CD4-positive, alpha-beta T cell treated with Interleukin-10 for 1 hour (primary cell): Measurements from ENCODE around the gene RNMT.
"Not testable (repeated sequence)": the region's sequence is repeated elsewhere in the genome, so short reads cannot be mapped to it uniquely, and the experiment has no call there.

ENCODE experiments used
- DNase-seq: peaks from one replicate; pipeline ENCODE4 v3.0.0-alpha.2; 2020

Gene RNMT

DNA sequence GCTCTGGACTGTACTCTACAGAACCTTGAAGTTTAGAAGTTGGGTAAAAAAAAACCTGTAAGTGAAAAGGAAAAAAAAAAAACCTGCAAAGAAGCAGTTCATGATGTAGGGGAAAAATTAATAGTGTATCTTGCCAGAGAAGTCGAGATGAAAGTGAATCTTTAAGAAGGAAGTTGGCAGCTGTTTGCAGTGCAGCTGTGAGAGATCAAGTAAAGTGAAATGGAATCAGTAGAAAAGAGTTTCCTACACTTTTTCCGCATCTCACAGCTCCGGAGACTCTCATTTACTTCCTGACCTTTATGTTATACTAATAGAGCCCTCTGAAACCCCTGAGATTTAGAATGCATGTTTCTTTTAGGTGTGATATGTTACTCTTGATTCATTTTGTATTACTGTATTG lies 19.2 kb downstream of the RNMT start:
- no peak for DNase-seq

DNA sequence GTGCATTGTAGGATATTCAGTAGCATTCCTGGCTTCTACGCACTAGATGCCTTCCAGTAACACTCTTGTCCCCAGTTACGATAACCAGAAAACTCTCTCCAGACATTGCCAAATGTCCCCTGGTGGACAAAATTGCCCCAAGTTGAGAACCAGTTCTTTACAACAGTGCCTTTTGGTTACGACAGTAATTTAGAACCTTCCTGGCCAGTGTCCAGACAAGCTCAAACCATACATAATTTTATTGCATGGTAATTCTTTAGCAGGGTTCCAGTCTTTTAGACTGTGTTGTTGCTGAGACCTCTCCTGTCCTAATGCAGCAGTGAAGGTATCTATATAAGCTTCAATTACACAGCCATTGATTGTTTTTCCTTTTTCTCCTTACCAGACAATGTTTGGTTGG lies 20.2 kb downstream of the RNMT start:
- no peak for DNase-seq

DNA sequence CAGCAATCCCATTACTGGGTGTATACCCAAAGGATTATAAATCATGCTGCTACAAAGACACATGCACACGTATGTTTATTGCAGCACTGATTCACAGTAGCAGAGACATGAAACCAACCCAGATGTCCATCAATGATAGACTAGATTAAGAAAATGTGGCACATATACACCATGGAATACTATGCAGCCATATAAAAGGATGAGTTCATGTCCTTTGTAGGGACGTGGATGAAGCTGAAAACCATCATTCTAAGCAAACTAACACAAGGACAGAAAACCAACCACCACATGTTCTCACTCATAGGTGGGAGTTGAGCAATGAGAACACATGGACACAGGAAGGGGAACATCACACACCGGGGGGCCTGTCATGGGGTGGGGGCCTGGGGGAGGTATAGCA lies 25.1 kb downstream of the RNMT start:
- DNase-seq, result not testable (repeated sequence)

- DNase-seq, result no peak
These were observed 29.8 kb downstream of the RNMT start for GRCh38 chr18:13756261-13756660.

DNA sequence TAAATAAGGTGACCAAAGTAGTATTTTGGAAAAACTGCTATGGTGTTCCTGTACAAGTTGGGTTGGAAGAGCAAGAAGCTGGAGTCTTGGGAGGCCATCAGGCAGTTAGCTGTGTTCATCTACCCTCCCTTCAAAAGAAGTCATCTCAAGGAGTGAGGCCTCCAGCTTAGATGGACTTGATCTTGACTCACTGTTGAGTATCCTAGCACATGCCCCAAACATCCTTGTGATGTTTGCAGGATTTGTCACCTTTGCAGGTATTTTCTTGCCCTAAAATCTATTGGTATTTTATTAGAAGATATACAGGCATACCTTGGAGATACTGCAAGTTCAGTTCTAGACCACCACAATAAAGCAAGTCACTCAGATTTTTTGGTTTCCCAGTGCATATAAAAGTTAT lies 30.2 kb downstream of the RNMT start:
- DNase-seq, result no peak

- DNase-seq, result no peak
These were observed 32.1 kb downstream of the RNMT start for GRCh38 chr18:13758622-13759021.

DNA sequence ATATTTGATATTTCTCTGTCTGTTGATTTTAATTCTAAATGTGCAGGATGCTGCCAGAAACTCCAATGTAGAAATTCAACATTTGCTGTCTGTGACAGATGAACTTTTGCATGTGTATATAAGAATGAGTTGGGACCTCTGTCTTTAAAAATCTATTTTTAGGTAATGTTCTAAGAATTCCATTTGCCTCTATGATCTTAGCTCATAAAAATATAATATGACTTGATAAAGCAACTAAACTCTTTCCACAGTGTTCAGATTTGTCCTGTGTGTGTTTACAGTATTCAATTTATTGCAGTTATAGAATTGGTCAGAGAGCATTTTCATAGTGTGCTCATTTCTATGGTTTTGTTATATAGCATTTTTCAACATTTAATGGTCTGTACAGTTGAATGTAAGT lies 33.6 kb downstream of the RNMT start:
- DNase-seq, result no peak

- DNase-seq, result no peak
These were observed 36.4 kb downstream of the RNMT start for GRCh38 chr18:13762690-13763439.

DNA sequence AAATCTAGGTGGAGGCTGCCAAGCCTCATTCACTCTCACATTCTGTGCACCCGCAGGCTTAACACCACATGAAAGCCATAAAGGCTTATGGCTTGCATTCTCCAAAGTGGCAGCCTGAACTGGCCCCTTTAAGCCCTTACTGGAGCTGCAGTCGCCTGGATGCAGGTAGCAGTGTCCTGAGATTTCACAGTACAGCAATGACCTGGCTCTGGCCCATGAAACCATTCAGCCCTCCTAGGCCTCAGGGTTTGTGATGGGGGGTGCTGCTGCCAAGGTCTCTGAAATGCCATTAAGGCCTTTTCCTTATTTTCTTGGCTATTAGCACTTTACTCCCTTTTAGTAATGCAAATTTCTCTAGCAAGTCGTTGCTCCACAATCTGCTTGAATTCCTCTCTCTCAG lies 48.6 kb downstream of the RNMT start:
- DNase-seq, result no peak

- DNase-seq, result no peak
These were observed 64.7 kb downstream of the RNMT start for GRCh38 chr18:13791181-13791580.

GRCh38 chr18:13793819-13794218 lies 67.3 kb downstream of the RNMT start:
- DNase-seq, result no peak

DNA sequence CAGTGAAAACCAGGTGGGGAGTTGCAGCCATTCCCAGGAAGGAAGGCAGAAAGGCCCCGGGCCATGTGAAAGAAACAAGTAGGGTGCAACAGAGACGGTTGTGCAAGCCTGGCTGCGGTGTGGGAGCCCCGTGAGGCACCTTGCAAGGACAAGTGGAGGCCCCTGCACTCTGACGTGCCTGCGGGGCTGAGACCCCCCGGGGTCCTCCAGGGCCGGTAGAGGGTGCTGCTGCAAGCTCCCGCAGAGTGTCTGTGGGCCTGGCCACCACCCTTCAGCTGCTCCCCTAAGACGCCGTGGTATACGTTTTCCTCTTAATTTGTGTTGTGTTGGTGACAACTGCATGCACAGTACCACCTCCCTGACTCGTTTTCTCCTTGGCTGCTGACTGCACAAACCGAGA lies 70.0 kb downstream of the RNMT start:
- DNase-seq, result no peak

- no peak for DNase-seq
These were observed 70.7 kb downstream of the RNMT start for GRCh38 chr18:13797157-13797611.

- DNase-seq, result no peak
These were observed 72.9 kb downstream of the RNMT start for GRCh38 chr18:13799396-13799795.

DNA sequence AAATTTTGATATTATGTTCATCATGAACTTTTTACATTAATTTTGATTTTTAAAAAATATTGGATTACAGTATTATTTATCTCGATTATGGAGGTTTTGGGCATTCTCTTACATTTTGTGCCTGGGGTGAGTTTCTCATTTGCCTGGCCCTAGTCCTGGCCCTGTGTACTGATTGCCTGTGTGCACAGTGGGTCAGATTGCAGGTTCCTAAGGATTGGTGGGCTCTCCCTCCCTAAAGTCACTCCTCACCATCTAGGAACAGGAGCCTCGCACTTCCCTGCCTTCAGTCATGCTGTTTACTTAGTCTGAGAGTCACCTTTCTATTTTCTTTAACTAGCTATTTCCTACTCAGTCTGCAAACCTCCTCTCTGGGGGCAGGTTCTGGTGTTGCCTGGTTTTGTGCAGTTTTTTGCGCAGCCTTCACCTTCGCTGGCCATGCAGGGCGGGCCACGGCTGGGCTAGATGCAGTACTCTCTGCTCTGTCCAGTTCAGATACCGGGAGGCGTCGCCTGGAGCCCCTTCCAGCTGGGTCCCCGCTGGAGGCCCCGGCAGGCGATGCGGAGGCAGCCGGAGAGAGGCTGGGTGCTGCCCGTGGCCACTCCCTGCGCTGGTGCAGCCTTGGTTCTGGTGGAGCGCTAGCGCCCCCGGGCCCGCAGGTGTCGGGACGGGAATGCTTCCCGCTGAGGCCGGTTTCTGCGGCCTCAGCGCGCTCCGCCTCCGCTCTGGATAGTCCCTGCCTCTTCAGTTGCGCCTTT lies 74.2 kb downstream of the RNMT start:
- peak; percentile 39 for DNase-seq

DNA sequence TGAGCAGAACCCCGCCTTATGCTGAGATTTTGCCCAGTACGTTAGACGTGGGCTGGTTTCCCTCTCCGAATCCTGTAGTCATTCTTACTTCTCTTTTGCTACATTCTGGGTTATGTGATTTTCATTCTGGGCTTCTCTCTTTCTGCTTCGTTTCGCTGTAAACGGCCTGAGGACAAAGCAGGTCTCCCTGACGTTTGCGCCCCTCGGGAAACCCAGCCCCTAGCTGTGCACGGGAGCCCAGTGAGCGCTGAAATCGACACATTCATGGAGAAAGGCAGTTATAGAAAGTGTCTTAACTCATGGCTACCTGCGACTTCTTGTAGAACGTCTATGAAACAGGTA lies 74.8 kb downstream of the RNMT start:
- no peak for DNase-seq

DNA sequence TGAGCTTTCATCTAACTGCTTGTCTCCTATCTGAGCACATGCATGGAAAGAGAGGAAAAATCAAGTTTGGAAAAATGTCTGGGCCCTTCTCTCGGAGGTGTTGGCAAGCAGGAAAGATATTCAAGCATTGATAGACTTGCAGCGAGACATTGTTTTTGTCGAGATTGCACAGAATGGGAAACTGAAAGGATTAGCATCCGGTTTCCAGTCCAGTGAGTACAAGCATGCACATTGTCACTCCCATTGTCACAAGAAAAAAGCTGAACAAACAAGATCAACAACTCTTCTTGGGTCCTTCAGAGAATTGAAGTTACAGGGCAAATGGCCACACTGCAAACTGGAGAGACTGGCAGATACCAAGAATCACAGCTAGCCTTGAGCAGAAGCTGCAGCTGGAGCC lies 77.8 kb downstream of the RNMT start:
- DNase-seq, result no peak

- no peak for DNase-seq
These were observed 82.0 kb downstream of the RNMT start for GRCh38 chr18:13808294-13809042.

GRCh38 chr18:13809043-13809430 lies 82.6 kb downstream of the RNMT start:
- DNase-seq, result no peak

GRCh38 chr18:13809531-13810255 lies 83.2 kb downstream of the RNMT start:
- no peak for DNase-seq

DNA sequence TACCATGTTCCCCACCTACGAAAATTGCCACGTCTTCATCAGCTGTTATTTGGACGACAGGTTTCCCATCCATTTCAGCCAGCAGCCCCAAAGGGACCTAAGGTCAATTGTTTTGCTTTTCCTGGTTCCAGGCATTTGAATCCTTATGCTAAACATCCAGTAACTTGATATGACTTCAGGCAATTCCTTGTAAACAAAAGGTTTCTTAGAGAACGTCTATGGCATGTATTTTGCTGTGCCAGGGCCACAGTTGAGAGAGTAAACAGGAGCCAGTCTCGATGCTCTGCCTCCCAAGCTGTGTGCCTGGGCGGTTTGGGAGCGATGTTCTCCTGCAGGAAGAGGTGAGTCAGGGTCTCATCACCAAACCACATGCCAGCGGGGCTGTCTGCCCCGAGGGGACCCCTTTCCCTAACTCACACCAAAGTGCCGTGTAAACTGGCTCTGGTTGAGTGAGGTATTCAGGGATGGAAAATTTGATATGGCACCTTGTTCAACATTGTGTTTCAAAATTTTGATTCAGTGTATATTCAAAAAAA lies 84.5 kb downstream of the RNMT start:
- no peak for DNase-seq

DNA sequence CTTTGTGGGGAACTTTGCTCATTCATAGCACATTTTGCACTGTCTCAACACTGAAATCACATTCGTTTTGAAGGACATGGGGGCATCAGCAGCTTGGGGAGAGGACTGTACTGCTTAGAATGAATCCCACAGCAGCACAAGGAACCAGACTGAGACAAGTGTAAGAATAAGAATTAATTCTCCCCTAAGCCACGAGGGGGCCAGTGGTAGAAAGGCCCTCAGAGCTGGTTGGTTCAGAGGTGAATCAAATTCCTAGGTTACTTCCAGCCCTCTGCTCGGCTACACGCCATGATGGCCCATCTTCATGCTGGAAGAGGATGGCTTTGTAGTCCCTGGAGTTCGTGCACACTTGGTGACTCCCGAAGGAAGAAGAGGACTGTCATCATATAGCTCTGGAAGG lies 85.5 kb downstream of the RNMT start:
- DNase-seq, result no peak

GRCh38 chr18:13813271-13813849 lies 86.9 kb downstream of the RNMT start:
- DNase-seq, result peak; percentile 58
